Left colon (tissue), 2 donors: ENCODE results near the gene SLC7A1. TPM values are rescaled to one million over a fixed set of nuclear protein-coding genes. Genes with fewer than 3 reads are reported as not detected.
A peak's percentile ranks its signal among the peaks of the same experiment; 100 is the strongest.

Experiments used
- ATAC-seq: fragments of 200-7000 bp; cut with Tn5 transposase; one replicate; pipeline ENCODE4 v1.9.1; 2020; ENCODE audit warnings: mild to moderate bottlenecking, moderate library complexity
- DNase-seq, 2 donors: peaks; one replicate each; pipeline ENCODE4 v3.0.0-alpha.2; 2020
- intact Hi-C, 2 donors: fragments of 100-400 bp; cut with DNase I in 1 of 2; cut with micrococcal nuclease in 1 of 2; formaldehyde crosslinking; loops; one replicate each; pipeline versions ENCODE4 v1.11.2 to v1.14.0; 2022; cut with DNase I, micrococcal nuclease
- total RNA-seq, 2 donors: library from RNA; stranded (reverse); fragmentation: NEBNext Ultra II Directional; extraction: Animal tissue kit (Norgen Biotek cat#: 25700); gene quantifications; one replicate each; pipeline ENCODE4 v1.2.1, GENCODE V29; 2021
- donor health status: DM: no; HTN: no; CAD: no.
- donor health status: DM: yes; HTN: yes; CAD: no.

The SLC7A1 gene
- total RNA-seq, 2 donors from 2014 or later: 39.9 to 56.9 TPM

DNA sequence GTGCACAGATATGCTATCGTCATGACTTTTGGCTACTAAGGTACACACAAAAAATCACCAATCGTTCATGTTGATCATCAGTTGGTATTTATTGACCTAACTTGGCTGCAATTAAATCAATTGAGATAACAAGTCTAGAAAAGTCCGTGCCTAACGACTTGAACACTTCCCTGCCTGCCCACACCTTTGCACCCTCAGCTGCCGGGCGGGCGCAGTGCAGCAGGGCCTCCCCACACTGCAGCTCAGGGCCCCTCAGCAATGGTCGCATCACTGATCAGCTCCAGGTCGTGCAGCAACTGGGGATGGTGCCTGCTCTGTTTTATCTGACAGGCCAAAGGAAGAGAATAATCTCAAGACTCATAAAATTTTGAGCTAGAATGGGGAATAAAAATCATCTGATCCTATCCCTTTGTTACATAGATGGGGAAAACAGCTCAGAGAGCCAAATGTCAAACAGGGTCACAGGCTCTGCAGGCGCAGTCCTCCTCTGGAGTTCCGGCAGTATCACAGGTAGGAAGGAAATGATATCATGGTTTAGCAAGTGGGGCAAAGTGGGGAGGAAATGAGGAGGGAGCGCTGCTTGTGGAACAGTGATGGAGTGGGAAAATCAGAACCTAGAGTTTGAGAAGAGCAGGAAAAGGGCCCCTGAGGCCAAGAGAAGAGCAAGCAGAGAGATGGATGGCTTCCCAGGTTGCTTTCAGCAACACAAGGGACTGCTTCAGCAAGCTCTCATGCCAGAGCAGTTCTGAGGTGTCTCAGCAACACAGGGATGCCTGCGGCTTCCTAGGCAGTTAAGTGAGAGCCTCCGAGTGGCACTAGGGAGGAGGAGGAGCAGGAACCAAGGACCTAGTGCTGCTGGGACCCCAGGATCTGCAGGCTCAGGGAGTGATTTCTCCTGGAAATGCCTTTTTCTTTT, 57.5 kb downstream of the SLC7A1 start:
- intact Hi-C loops: no loop called here
- peak; percentile 74 for ATAC-seq
- DNase-seq: no peak

DNA sequence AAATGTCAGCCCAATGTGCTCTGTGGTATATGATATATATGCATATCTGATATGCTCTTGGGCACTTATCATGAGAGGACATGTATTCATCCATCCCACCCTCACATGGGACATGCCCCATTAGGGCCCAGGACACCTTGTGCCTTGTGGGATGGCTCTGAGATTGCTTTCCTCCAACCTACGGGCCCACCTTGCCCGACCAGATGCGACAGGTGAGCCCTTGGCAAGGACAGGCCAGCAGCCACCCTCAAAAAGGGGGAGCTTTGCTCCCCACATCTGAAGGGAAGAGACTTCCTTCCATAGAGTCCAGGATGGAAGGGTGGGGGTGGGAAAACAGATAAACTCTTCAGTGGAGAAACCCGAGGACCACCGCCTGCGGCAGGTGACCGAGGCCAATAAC, 58.6 kb downstream of the SLC7A1 start:
- DNase-seq: no peak
- no peak for ATAC-seq
- intact Hi-C loops: no loop called here

- ATAC-seq (peak; percentile 22), DNase-seq (no peak)
- intact Hi-C loops: no loop called here
Observed at GRCh38 chr13:29535663-29536655, 59.5 kb downstream of the SLC7A1 start.

- intact Hi-C loops: no loop called here
- DNase-seq: no peak
Observed at GRCh38 chr13:29534083-29534482, 61.4 kb downstream of the SLC7A1 start.

GRCh38 chr13:29532821-29533220, 62.7 kb downstream of the SLC7A1 start:
- DNase-seq (no peak), ATAC-seq (no peak)
- intact Hi-C loops: no loop called here

More at GRCh38 chr13:29534083-29534482, 61.4 kb downstream of the SLC7A1 start:
- no peak for ATAC-seq

GRCh38 chr13:29532116-29532515, 63.4 kb downstream of the SLC7A1 start:
- intact Hi-C loops: no loop called here
- ATAC-seq (no peak), DNase-seq (no peak)

DNA sequence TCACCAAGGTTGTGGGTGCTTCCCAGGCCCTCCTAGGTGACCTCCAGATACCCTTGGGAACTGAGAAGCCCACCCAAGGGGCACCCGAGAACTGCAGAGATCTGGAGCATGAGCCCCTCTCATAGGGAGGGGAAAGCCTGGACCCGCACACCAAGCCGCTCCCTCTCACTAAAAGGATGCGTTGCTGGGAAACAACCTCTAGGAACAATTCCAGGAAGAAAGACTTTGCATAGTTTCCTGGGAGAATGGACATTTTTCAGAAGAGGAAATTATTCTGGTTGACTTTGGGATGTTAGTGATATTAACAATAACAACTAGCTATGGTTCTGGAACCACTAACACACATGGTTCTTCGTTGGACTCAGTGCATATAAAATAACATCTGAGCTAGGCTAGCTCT, 64.6 kb downstream of the SLC7A1 start:
- DNase-seq: no peak
- intact Hi-C loops: no loop called here
- no peak for ATAC-seq

DNA sequence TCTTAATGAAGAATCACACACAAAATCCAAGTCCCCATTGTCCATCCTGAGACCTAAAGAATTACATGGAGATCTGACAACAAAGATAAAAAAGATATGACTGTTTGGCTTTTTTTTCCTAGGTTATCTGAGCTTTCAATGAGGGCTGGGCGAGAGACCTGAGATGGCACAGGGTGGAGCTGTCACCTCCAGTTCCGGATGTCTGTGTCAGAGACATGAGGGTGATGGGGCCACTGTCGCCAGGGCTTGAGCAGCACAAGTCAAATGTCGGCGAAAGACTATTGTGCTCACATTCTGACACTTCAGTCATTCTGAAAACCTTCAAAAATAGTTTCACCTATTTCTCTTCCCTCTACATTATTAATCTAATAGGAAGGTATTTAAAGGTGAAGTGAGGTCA, 65.7 kb downstream of the SLC7A1 start:
- DNase-seq: no peak
- intact Hi-C loops: no loop called here
- ATAC-seq: no peak

GRCh38 chr13:29527916-29528315, 67.6 kb downstream of the SLC7A1 start:
- ATAC-seq (no peak), DNase-seq (no peak)
- intact Hi-C loops: no loop called here

GRCh38 chr13:29527511-29527910, 68.0 kb downstream of the SLC7A1 start:
- intact Hi-C loops: no loop called here
- no peak for DNase-seq
- ATAC-seq: no peak

DNA sequence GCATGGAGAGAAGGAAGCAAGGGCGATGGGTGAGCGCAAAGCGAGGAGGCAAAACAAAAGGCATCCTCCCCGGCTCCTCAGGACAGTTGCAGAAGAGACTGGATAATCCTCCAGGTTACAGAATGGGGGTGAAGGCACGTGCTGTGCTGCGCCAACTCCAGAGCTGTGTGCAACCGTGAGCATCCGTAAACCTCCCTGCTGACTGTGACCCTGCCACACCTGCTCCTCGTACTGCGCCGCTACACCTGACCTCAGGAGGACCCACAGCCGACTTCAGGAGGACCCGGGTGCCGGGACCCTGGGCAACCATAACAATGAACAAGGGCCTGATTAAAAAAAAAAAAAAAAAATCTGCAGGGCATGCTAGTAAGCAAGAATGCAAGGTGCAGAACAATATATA, 68.7 kb downstream of the SLC7A1 start:
- intact Hi-C loops: no loop called here
- DNase-seq (no peak), ATAC-seq (no peak)

GRCh38 chr13:29525757-29526156, 69.7 kb downstream of the SLC7A1 start:
- ATAC-seq: no peak
- intact Hi-C loops: no loop called here

GRCh38 chr13:29524641-29525040, 70.8 kb downstream of the SLC7A1 start:
- no peak for ATAC-seq
- DNase-seq: no peak
- intact Hi-C loops: no loop called here

More at GRCh38 chr13:29525757-29526156, 69.7 kb downstream of the SLC7A1 start:
- DNase-seq: no peak

DNA sequence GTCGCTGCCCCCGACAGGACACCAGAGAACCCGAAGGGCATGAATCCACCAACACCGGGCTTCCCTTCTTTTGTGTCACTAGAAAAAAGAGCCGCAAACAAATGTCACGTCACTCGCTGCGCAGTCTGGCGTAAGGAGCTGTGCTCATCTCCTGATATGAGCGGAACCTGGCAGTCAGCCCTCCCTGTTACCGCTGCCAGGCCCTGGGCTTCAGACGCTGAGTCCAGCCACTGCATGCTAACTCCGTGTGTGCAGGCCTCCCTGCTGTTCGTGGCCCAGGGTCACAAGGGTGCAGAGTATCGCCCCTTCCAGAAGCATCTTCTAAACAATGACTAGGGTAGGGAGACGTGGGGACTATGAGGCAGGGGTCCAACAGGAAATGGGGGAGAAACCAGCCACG, 71.3 kb downstream of the SLC7A1 start:
- intact Hi-C loops: no loop called here
- ATAC-seq: no peak
- DNase-seq: no peak

DNA sequence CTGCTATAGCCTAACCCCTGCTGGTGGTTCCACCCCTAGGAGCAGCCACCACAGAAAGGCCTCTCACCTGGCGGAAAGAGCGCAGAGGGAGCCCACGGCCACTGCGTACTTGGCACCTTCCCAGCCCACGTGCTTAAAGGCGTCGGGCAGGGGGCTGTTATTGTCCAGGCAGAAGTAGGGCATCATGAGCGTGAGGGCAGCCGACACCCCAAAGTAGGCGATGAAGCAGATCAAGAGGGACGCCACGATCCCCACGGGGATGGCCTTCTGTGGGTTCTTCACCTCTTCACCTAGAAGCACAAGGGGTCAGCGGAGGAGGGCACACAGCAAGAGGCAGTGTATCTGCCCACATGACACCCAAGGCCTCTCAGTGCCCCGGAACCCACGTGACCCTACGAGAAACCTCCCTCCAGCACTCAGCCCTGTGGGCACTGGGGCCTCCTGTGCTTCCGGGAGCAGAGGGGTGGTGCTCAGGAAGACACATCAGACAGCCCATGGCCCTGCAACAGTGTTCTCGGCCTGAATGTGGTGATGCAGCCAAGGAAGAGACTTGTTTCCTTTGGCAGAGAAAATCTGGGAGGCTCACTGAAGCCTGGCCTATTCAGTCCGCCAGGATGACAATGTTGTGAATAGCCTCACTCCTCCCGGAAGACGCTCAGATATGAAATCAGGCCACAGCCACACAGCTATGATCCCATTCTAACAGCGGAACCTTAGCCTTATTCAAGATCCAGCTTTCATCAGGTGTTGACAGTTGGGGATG, 72.1 kb downstream of the SLC7A1 start:
- DNase-seq (no peak), ATAC-seq (no peak)
- intact Hi-C loops: no loop called here

DNA sequence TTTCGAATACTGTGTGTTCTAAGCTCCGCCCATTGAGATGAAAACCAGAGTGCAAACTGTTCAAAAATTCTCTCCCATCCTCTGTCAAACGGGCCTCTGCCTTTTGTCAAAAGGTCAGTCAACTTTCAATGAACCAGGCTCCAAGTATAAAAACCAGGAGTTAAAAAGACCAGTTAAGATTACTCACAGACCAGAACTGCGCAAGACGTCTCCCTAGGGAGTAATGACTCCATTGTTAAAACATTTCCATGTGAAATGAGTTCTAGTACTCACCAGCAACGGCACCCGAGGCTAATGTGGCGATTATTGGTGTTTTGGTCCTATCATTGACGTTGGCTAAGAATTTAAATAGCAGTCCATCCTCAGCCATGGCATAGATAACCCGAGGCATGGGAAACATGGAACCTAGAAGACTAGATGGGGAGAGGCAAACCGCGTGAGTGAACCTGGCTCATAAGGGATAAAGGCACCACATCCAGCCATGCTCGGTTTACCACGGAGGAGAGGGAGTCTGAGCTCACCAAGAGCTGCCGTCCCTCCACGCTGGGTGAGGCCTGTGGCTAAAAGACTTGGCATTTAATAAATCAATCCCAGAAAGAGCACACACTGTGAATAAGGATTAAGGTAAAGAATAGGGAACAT, 73.3 kb downstream of the SLC7A1 start:
- DNase-seq (no peak), ATAC-seq (no peak)
- intact Hi-C loops: no loop called here

DNA sequence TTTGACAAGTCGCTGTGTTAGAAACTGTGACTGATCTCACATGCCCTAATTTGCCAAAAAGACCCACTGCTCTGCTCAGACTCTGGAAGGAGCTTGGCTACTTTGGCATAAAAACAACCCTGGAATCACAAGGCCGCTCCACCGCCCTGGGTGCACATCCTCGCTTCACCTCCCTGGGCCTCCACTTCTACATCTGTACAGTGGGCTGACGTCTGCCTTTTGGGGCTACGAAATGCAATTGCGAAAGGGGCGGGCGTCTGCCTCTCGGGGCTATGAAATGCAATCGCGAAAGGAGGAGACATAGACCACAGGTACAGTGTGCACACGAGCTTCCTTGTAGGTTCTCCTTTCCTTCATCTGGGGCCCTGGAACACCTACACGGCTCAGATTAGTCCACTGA, 74.2 kb downstream of the SLC7A1 start:
- no peak for DNase-seq
- intact Hi-C loops: no loop called here
- ATAC-seq: no peak

DNA sequence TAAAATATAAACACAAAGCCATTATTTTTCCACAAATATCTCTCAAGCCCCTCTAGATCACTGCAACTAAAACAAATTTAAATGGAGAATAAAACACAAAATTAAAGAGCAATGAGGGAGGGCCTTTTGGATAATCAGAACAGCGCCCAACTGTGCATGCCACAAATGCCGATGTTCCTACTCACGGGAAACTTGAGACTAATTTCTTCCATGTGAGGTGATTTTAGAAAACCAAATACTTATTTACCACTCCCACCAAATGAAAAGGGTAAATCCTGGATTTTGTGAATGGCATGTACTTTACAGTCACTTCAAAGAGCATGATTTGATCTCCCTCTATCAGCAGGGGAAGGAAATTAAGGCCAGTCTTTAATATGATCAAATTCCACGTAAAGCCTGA, 74.8 kb downstream of the SLC7A1 start:
- DNase-seq (no peak), ATAC-seq (no peak)
- intact Hi-C loops: no loop called here

GRCh38 chr13:29519921-29520320, 75.6 kb downstream of the SLC7A1 start:
- no peak for DNase-seq
- no peak for ATAC-seq
- intact Hi-C loops: no loop called here
